Stimulated activated CD4-positive, alpha-beta T cell treated with anti-CD3 and anti-CD28 coated beads, Interleukin-1b, Interleukin-23, amount 100 ng/mL, for 48 hours (primary cell): Measurements from ENCODE around the gene SPOPL.
"Not testable (repeated sequence)": the region's sequence is repeated elsewhere in the genome, so short reads cannot be mapped to it uniquely, and the experiment has no call there.

Source experiments
- DNase-seq: peaks from one replicate; pipeline ENCODE4 v3.0.0-alpha.2; 2020

Gene SPOPL

DNA sequence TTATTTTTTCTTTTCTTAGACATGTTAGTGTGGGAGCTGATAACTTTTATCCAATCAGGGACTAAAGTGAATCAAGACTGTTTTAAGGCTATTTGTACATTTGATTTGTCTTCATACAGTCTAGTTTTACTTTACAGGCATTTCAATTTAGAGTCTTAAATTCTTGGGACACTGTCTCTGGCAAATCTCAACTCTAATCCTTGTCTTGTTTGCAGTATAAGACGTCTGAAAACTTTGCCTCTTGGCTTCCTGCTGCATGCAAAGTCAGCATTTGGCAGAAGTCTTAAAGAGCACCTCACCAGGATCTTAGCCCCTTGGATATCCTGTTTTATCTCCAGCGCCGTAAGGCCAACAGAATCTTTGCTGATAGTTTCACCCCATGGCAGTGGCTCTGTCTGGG is 30.3 kb downstream of the SPOPL start:
- DNase-seq, result no peak

DNA sequence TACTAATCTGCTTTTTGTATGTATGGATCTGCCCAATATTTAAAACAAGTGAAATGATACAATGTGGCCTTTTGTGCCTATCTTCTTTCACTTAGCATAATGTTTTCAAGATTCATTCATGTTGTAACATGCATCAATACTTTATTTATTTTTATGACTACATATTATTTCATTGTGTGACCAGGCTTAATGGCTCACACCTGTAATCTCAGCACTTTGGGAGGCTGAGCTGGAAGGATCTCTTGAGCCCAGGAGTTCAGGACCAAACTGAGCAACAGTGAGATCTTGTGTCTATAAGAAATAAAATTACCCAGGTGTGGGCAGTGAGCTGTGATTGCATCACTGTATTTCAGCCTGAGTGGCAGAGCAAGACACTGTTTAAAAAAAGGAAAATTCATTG is 33.2 kb downstream of the SPOPL start:
- no peak for DNase-seq

DNA sequence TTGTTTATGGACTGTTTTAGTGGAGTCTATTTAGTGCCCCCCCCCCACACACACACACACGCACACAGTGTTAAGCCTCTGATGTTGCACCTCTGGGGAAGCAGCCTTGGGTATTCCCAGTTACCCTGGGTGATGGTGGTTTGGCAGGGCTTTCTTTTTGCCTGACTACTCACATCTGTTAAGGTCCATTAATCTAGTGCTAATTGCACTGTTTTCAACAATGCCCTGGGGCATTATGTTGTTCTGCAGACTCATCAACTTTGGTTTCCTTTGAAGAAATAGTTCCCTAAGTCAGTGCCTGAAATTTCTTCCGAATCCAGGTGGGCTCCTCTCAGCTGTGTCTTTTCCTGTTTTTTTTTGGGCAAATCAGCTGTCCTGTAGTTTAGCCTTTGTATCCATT is 34.7 kb downstream of the SPOPL start:
- no peak for DNase-seq

DNA sequence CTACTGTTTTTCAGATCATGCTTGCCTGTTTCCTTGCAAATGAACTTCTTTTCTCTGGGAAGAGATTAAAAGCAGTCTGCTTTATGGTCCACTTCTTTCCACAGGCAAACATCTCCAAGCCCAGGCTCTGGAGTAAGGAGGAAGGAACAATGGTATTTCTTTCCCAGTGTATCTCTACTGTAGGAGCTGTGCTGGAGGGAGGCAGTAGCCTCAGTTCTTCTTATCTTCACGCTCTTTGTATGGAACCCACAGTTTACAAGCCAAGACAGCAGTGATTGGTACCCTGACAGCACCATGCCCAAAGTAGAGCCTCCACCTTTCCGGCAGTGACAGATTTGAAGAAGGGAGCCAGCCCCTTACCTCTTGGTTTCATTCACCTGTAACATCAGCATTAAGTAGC is 35.2 kb downstream of the SPOPL start:
- no peak for DNase-seq

DNA sequence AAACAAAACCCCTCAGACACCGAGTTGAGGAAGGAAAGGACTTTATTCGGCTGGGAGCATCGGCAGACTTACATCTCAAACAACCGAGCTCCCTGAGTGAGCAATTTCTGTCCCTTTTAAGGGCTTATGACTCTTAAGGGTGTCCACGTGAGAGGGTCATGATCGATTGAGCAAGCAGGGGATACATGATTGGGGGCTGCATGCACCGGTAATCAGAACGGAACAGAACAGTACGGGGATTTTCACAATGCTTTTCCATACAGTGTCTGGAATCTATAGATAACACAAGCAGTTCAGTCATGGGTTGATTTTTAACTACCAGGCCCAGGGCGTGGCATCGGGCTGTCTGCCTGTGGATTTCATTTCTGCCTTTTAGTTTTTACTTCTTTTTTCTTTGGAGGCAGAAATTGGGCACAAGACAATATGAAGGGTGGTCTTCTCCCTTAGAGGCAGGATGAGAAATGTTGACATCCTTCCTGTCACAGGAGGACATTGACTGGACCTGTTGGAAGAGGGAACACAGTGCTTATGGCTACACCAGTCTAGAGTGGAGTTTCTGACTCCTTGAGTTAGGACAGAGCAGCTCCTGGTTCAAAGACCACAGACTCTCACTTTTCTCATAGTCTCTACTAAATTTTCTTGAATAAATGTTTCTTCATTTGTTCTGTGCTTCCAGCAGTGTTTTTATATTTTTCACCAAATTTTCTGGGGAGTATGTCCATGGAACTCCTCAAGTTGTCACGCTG is 35.8 kb downstream of the SPOPL start:
- no peak for DNase-seq

DNA sequence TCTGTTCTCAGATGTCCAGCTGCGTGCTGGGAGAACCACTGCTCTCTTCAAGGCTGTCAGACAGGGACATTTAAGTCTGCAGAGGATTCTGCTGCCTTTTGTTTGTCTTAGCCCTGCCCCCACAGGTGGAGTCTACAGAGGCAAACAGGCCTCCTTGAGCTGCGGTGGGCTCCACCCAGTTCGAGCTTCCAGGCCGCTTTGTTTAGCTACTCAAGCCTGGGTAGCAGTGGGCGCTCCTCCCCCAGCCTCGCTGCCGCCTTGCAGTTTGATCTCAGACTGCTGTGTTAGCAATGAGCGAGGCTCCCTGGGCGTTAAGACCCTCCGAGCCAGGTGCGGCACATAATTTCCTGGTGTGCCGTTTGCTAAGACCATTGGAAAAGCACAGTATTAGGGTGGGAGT is 42.6 kb downstream of the SPOPL start:
- not testable (repeated sequence) for DNase-seq

DNA sequence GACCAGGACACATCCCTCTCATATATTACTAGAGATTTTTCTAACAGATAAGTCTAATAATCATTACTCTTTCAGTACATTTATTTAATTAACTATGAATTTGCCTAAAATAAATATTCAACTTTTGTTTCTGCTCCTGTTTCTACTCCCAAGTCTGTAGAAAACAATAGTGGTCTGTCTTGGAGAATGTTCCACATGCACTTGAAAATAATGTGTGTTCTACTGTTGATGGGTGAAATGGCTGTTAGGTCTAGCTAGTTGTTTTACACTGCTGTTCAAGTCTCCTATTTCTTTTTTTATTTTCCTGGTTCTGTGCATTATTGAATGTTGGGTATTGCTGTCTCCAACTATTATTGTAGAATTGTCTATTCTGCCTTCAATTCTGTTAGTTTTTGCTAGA is 47.2 kb downstream of the SPOPL start:
- no peak for DNase-seq

DNA sequence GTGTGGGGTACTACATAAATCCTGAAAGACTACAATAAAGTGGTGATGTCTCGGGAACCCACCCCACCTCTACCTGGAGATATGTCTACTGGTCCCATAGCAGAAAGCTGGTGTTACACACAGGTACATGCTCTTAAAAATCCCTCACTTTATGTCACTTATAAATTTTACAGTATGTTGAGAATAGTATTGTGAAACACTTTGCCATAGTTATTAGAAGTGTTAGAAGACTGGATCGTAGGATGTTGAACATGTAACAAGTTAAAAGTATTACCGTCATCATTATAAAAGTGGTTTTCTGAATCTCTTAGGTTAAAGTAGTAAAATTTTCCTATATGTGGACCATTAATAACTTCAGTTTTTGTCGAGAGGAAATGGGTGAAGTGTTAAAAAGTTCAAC is 48.6 kb downstream of the SPOPL start:
- DNase-seq, result no peak

DNA sequence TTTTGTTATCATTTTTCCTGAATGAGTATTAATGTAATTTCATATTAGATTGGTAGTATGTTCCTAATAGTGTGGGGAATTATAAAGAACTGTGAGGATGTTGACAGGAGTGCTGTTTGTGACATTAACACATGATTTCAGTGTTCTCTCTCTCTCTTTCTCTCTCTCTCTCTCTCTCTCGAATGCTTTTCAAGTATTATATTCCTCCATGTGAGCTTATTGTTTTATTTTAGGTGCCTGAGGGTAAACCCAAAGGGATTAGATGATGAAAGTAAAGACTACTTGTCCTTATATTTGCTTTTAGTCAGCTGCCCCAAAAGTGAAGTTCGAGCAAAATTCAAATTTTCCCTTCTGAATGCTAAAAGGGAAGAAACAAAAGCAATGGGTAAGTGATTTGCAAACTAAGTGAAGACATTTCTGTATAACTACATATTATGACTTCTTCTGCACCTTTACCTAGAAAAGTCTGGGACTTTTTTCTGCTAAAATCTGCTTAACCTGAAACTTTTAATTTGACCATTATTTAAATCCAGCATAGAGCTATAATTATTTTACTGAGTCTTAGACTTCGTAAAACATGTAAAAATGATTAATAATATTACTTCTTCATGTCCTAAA is 49.2 kb downstream of the SPOPL start:
- DNase-seq, result no peak

DNA sequence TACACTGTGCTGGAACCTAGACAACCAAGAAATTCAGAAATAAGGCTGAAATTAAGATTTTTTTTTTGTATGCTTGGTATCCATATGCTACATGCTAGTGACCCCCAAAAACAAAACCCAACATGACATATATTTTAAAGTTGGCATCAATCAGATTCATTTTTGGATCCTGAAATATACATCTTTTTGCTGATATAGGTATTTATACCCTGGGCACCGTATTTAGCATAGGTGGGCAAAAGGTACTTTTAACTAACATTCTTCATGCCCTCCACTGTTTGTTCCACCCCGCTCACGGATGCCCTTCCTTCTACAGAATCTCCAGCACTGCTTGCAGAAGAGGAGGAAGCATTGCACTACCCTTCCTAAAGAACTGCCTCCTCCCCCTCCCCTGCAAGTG is 52.6 kb downstream of the SPOPL start:
- DNase-seq, result no peak

DNA sequence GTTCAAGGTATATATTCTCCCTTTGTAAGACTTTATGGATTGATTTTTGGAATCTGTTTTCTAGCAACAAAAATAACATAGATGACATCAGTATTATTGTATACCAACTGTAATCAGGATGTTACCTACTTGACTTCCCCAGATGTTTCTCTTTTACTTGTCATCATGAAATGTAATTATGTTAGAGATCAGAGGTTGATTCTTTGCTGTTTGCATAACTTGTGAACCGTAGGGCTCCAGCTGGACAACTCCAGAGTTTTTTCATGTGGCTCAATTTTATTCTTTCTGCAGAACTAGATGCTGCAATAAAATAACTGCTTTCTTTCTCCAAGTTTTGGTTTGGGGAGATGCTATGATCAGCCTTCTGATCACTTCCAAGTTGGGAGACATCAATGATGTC is 58.1 kb downstream of the SPOPL start:
- DNase-seq, result no peak

DNA sequence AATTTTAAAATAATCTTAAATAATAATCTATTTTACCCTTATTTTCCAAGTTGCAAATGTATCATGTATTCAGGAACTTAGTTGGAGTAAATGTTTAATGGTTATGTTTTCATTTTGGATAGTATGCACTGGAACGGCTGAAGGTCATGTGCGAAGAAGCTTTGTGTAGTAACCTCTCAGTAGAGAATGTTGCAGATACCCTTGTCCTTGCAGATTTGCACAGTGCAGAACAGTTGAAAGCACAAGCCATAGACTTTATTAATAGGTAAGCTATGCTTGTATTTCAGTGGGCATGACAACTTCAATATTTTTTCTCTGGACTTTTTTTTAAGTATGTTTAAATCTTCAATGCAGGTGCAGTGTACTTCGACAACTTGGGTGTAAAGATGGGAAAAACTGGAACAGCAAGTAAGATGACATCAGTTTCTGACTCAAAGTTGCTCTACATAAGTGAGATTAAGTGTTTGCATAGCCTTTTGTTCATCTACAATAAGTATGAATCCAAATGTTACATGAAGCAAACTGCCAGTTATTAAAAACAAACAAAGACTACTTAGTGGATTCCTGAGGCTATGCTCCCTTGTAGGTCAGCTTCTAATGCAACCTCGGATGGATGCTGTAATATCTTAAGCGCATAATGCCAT is 63.1 kb downstream of the SPOPL start:
- no peak for DNase-seq

DNA sequence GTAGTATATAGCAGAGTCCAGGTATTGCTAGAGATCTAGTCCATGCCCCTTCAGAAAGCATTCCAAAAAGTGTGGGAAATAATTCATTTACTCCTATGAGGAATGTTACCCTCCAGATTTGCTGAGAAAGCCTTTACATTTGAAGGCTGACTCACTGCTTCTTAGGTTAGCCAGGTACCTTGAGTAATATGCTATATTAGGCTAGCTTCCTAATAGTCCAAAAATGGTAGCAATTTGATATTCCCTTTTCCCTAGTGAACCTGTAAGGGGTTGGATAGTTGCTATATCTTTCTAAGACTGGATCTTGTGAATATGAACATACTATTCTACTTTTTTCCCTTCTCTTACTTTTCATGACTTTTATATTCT is 63.6 kb downstream of the SPOPL start:
- no peak for DNase-seq

DNA sequence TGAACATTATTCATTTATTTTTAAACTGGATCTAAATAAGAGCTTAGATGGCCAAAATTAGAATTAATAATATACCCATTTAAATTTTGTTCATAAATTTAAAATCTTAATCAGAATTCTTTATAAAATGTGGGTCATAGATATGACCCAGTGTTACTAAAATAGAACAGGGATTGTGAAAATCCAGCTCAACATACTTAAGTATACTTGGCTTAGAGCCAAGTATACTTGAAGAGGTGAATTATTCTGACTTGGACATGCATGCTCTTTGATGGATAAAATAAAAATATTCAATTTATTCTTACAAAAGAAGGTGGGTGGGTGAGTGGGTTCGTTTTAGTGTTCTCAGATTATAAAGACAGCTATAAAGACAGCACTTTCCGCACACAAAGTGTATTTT is 70.7 kb downstream of the SPOPL start:
- DNase-seq, result no peak

DNA sequence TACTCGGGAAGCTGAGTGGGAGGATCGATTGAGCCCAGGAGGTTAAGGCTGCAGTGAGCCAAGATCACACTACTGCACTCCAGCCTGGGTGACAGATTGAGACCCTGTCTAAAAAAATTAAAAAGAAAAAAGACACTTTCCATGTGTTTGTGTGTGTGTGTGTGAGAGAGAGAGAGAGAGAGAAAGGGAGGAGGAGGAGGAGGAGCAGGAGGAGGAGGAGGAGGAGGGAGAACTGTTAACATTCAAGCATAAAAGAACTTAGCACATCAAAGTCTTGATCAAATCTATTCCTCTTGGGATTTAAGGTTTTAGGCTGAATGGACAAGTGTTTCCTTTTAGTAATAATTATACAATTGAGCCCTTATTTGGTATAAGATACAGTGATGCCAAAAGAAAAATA is 75.5 kb downstream of the SPOPL start:
- no peak for DNase-seq

DNA sequence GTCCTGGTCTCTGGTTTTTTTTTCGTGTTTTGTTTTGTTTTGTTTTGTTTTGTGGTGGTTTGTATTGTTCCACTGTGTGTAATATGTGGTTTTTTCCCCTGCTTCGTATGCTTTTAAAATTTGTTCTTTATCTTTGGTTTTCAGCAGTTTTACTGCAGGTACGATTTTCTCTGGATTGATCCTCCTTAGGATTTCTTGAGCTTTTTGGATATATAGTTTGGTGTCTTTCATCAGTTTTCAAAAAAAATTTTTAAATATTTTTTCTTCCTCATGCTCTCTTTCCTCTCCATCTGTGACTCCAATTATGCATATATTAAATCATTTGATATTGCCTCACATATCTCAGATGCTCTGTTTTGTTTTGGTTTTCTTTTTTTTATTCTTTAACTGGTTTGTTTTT is 78.0 kb downstream of the SPOPL start:
- no peak for DNase-seq

DNA sequence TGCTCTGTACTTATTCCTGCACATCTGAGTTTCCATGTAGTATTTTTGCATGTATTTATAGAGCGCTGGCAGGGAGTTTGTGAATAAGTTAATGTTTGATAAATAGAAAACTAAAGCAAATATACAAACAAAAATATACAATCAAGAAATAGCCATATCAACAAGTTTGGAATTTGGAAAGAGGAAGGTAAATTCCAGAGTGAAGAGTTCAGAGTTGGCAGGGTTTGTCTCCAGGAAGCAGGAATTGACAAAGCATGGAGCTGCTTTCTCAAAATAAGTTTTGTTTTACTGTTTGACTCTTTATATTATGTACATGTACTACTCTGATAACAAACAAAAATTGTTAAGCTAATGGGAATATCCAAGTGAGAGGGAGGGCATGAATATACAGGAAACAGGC is 80.3 kb downstream of the SPOPL start:
- DNase-seq, result no peak

DNA sequence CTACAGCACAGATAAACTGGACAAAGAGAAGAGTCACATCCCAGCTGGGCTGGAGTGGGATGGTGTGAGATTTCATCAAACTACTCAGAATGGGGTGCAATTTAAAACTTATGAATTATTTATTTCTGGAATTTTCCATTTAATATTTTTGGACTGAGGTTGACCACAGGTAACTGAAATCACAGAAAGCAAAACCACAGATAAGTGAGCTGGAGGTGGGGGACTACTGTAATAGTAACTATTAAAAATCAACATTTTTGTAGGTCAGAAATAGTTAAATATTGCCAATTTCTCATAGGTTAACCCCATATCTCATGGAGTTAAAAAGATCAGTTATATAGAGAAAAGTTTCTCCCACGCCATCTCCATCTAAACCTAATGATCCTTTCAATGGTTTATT is 88.1 kb downstream of the SPOPL start:
- DNase-seq, result no peak

DNA sequence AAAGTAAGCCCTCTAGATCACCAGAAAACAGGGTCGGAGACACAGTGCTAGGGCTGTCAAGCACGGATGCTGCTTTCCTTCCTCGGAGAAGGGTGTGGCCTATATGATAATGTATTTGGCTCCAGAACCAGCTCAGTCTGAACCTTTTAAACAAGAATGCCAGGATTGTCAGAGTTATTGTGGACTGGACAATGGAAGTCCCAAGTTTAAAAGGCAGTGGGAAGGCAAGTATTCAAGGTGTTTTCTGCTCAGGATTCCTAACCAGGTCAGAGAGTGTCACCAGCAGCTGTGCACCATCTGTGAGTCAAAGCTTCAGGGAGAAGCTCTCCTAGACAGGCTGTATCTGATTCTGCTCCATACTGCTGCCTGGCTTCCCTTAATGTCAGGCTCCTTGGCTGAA is 94.8 kb downstream of the SPOPL start:
- DNase-seq, result no peak

DNA sequence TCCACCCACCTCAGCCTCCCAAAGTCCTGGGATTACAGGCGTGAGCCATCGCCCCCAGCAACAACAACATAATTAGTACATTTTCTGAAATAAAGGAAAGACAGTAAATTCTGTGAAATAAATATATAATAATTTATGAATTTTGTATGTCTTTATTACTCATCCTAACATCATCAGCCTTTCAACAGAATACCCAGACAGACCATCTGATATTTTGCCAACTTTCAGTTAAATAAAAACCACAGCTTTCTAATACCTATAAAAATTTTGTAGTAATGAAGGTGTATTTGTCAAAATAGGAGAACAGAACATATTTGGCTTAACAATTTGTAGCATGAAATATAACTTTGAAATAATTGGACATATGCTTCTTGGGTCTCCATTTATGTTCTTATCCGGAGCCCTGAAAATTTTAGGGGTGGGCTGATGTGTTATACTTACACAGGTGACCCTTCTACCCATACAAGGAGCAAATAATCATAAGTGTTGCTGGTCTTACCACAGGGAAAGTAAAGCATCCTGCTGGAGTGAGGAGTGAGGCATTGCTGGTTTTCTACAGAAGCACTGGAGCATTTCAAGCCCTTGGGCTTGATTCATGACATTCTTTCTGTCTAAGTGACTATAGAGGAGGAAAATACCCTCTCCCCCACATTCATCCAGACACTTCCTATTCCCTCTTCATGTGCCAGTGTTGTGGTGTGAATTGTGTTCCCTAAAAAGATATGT is 99.3 kb downstream of the SPOPL start:
- no peak for DNase-seq

DNA sequence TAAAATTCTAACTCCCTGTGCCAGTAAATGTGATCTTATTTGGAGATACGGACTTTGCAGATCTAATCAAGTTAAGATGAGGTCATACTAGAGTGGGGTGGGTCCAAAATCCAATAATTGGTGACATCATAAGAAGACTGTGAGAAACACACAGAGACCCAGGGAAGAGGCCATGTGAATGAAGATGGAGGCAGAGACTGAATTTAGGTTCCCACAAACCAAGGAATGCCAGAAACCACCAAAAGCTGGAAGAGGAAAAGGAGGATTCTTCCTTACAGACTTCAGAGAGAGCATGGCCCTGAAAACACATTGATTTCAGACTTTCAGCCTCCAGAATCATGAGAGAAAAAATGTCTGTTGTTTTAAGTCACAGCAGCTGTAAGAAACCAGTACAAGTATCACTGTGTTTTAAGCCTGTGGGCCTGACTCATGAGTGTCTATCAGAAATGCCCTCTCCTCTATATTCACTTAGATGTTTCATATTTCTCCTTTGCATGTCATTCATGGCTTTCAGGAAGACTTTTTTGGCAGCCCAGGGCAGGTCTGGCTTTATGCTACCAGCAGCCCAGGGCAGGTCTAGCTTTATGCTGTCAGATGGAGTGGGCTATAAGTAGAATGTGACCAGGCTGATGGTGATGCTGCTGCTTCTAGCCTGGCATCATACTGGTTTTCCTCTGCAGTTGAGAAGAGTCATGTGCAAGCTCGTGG is 100.0 kb downstream of the SPOPL start:
- no peak for DNase-seq

DNA sequence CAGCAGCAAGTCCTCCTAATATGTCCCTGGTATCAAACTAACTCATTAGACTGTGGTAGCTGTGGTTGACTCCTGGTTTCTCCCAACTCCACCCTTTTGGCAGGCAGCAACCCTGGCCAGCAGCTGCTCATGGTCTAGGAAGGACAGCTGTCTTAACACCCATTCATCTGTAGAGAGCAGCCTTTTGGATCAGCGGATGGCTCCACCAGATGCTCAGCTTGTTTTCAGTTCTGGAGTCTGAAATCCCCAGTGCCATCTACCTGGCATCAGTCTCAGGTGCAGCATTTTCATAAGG is 100.5 kb downstream of the SPOPL start:
- no peak for DNase-seq

DNA sequence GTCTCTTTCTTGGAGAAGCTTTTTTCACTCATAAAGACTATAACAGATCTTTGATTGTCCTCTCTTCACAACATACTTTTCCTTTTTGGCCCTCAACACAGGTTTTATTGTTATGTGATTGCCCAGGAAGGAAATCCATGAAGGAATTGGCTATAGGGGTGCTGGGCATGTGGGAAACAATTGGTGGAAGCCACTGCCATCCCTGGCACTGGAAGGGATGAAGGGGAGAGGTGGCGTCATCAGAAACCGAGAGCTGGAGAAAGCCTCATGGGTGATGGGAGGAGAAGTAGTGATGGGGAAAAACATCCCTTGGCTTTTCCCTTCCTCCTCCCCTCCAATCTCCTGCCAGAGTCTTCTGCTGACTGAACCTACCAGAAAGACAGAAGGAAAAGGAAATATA is 106.2 kb downstream of the SPOPL start:
- DNase-seq, result no peak

DNA sequence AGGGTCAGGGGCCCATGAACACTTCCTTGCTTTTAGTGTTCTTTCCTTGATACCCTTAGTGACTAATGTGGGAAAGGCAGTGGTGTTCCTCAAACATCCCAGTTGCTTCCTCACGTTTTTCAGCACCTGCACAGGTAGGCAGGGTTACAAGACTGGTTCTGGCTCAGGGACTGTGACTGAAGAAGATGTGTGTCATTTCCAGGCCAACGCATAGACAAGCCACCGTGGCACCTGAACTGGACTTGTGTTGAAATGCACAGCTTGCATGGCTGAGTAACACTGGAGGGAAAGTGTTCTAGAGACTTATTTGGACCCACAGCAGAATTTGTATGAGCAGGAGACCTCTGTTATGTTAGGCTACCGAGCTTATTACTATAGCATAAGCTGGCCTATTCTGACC is 107.9 kb downstream of the SPOPL start:
- no peak for DNase-seq
